WTC11 (cell line): ENCODE measurements around the gene PHLDA3.

Experiments
- CTCF ChIP-seq: fragments of 200-600 bp; IDR thresholded peaks from 2 replicates; pipeline ENCODE4 v1.8.0; 2022; ENCODE audit warnings: antibody characterized with exemption
- GRHL2 ChIP-seq: fragments of 250-450 bp; sonication (Bioruptor Pico); IDR thresholded peaks from 2 replicates; pipeline ENCODE4 v1.8.0; 2022; ENCODE audit warnings: mild to moderate bottlenecking, moderate library complexity; ENCODE audit not compliant: insufficient replicate concordance, severe bottlenecking
- MYBL2 ChIP-seq: sonication (generic); formaldehyde crosslinking; IDR thresholded peaks from 2 replicates; pipeline ENCODE4 v1.8.1; 2023; ENCODE audit warnings: mild to moderate bottlenecking, moderate library complexity, missing genetic modification reagents
- NFE2L1 ChIP-seq: sonication (generic); formaldehyde crosslinking; IDR thresholded peaks from 2 replicates; pipeline ENCODE4 v1.8.1; 2023; ENCODE audit warnings: missing genetic modification reagents
- OVOL2 ChIP-seq: fragments of 250-450 bp; sonication (Bioruptor Pico); IDR thresholded peaks from 2 replicates; pipeline ENCODE4 v1.9.0; 2021; ENCODE audit warnings: mild to moderate bottlenecking, borderline replicate concordance
- SP1 ChIP-seq: sonication (generic); formaldehyde crosslinking; conservative IDR thresholded peaks from 2 replicates; pipeline ENCODE4 v1.8.1; 2022; ENCODE audit warnings: missing genetic modification reagents
- TCF7 ChIP-seq: sonication (generic); formaldehyde crosslinking; IDR thresholded peaks from 2 replicates; pipeline ENCODE4 v1.8.0; 2022; ENCODE audit warnings: mild to moderate bottlenecking, low read depth, missing genetic modification reagents, moderate library complexity
- TEAD1 ChIP-seq: sonication (generic); formaldehyde crosslinking; IDR thresholded peaks from 2 replicates; pipeline ENCODE4 v1.8.0; 2022; ENCODE audit warnings: mild to moderate bottlenecking, missing genetic modification reagents
- TF ChIP-seq, protein P1 (sequence below): sonication (generic); formaldehyde crosslinking; IDR thresholded peaks from 2 replicates; pipeline ENCODE4 v1.8.0; 2022; ENCODE audit warnings: mild to moderate bottlenecking, missing genetic modification reagents
- TF ChIP-seq, protein P2 (sequence below): sonication (generic); formaldehyde crosslinking; IDR thresholded peaks from 2 replicates; pipeline ENCODE4 v1.8.1; 2023; ENCODE audit warnings: mild to moderate bottlenecking, moderate library complexity, missing genetic modification reagents
- TF ChIP-seq, protein P3 (sequence below): sonication (generic); formaldehyde crosslinking; IDR thresholded peaks from 2 replicates; pipeline ENCODE4 v1.8.0; 2022; ENCODE audit warnings: mild to moderate bottlenecking, missing genetic modification reagents
- TF ChIP-seq, protein P4 (sequence below): sonication (generic); formaldehyde crosslinking; IDR thresholded peaks from 2 replicates; pipeline ENCODE4 v1.8.1; 2022; ENCODE audit warnings: low read depth, missing genetic modification reagents, borderline replicate concordance

- TF ChIP-seq GRHL2 (no peak), CTCF (no peak), MYBL2 (CRISPR knock-in tag) (no peak), TEAD1 (CRISPR knock-in tag) (no peak), NFE2L1 (CRISPR knock-in tag) (no peak), OVOL2 (no peak), SP1 (CRISPR knock-in tag) (no peak), TCF7 (no peak)
- TF ChIP-seq, protein P1, sequence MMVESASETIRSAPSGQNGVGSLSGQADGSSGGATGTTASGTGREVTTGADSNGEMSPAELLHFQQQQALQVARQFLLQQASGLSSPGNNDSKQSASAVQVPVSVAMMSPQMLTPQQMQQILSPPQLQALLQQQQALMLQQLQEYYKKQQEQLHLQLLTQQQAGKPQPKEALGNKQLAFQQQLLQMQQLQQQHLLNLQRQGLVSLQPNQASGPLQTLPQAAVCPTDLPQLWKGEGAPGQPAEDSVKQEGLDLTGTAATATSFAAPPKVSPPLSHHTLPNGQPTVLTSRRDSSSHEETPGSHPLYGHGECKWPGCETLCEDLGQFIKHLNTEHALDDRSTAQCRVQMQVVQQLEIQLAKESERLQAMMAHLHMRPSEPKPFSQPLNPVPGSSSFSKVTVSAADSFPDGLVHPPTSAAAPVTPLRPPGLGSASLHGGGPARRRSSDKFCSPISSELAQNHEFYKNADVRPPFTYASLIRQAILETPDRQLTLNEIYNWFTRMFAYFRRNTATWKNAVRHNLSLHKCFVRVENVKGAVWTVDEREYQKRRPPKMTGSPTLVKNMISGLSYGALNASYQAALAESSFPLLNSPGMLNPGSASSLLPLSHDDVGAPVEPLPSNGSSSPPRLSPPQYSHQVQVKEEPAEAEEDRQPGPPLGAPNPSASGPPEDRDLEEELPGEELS (CRISPR knock-in tag) = no peak
- TF ChIP-seq, protein P2, sequence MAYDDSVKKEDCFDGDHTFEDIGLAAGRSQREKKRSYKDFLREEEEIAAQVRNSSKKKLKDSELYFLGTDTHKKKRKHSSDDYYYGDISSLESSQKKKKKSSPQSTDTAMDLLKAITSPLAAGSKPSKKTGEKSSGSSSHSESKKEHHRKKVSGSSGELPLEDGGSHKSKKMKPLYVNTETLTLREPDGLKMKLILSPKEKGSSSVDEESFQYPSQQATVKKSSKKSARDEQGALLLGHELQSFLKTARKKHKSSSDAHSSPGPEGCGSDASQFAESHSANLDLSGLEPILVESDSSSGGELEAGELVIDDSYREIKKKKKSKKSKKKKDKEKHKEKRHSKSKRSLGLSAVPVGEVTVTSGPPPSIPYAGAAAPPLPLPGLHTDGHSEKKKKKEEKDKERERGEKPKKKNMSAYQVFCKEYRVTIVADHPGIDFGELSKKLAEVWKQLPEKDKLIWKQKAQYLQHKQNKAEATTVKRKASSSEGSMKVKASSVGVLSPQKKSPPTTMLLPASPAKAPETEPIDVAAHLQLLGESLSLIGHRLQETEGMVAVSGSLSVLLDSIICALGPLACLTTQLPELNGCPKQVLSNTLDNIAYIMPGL (CRISPR knock-in tag) = no peak
- TF ChIP-seq, protein P3, sequence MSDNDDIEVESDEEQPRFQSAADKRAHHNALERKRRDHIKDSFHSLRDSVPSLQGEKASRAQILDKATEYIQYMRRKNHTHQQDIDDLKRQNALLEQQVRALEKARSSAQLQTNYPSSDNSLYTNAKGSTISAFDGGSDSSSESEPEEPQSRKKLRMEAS (CRISPR knock-in tag) = no peak
- TF ChIP-seq, protein P4, sequence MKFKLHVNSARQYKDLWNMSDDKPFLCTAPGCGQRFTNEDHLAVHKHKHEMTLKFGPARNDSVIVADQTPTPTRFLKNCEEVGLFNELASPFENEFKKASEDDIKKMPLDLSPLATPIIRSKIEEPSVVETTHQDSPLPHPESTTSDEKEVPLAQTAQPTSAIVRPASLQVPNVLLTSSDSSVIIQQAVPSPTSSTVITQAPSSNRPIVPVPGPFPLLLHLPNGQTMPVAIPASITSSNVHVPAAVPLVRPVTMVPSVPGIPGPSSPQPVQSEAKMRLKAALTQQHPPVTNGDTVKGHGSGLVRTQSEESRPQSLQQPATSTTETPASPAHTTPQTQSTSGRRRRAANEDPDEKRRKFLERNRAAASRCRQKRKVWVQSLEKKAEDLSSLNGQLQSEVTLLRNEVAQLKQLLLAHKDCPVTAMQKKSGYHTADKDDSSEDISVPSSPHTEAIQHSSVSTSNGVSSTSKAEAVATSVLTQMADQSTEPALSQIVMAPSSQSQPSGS (CRISPR knock-in tag) = no peak
Observed at GRCh38 chr1:201515895-201516294, 46.9 kb upstream of the PHLDA3 start.
